ENCODE results near the gene CDH23. TPM values are rescaled to one million over a fixed set of nuclear protein-coding genes. Genes with fewer than 3 reads are reported as not detected.

The CDH23 gene
- total RNA-seq, 1 experiment from 2014 or later = 7.8 TPM

DNA sequence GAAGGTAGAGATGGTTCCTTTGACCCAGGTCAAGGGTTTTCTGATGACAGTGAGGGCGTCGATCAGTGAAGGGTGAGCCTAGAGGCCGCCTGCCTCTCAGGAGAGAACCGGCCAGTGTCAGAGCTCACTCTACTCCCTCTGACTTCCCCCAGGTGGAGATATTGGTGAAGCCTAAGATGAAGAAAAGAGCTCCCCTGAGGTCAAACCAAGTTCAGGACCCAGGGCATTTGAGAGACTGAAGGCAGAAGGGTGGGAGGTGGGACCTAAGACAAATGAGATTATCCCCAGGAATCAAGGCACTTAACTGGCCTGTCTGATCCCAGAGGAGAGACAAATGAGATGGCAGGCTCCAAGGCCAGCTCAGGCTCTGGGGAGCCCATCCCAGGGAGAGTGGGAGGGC lies 104.7 kb downstream of the CDH23 start:
- Histone ChIP-seq H3K79me2 (ENCODE audit: low read depth) (no peaks in the 10 kb centered on the region), H3K4me1 (replicated peaks; ENCODE audit: insufficient read depth) (no peaks in the 10 kb centered on the region), H3F3A (ENCODE audit: insufficient read depth, low read depth) (no peaks in the 10 kb centered on the region), H3K36me3 (ENCODE audit: low read depth) (no peaks in the 10 kb centered on the region), H4K20me1 (ENCODE audit: insufficient read depth) (no peaks in the 10 kb centered on the region), H2AFZ (no peak overlapping the region), H3K4me2 (no peak overlapping the region), H3K4me3 (no peak overlapping the region), H3K9me3 (ENCODE audit: insufficient read depth, low read depth) (no peaks in the 10 kb centered on the region), H3K27ac (no peak overlapping the region), H3K27me3 (ENCODE audit: insufficient read depth, low read depth) (no peaks in the 10 kb centered on the region), H3K9me2 (ENCODE audit: insufficient read depth) (no peaks in the 10 kb centered on the region)
- CTCF ChIA-PET = no interaction called here
- no TSS peak for BruUV-seq (replicated peaks)
- DNase-seq = no peak
- TF ChIP-seq EZH2 (IDR thresholded peaks at IDR 0.05; ENCODE audit: low read depth) (no peak), CTCF (conservative IDR thresholded peaks at IDR 0.05) (no peak)
- POLR2A ChIA-PET (ENCODE audit: unreplicated experiment) = interaction anchor here (0.6 kb wide), 1 partner anchor 831 kb away, joined by 18 read pairs; no protein-coding TSS in a partner anchor
- intact Hi-C loops (cut with micrococcal nuclease; ENCODE audit: unreplicated experiment) = no loop called here

DNA sequence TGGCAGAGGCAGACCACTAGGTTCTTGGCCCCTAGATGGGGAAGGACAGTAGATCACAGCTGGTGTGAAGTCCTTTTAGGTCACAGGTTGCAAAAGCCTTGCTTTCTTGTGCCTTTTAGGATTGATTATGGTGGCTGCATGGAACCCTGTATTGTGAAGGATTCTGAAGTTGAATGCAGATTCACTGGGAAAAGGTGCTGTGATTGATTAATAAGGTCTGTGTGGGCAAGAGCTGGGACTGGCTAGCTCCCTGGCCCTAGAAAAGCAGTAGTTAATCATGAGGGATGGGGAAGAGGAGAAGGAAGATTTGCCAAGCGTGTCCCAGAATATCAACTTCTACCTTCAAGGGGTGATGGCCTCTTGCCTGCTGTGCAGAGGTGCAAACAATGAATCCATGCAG lies 105.5 kb downstream of the CDH23 start:
- no peak overlapping the region for H3K4me3 ChIP-seq
- H3K36me3 ChIP-seq (ENCODE audit: low read depth) = no peaks in the 10 kb centered on the region
- H3F3A ChIP-seq (ENCODE audit: insufficient read depth, low read depth) = no peaks in the 10 kb centered on the region
- DNase-seq = no peak
- no peak overlapping the region for H2AFZ ChIP-seq
- POLR2A ChIA-PET (ENCODE audit: unreplicated experiment) = no interaction called here
- no peaks in the 10 kb centered on the region for H3K9me3 ChIP-seq (ENCODE audit: insufficient read depth, low read depth)
- TF ChIP-seq EZH2 (IDR thresholded peaks at IDR 0.05; ENCODE audit: low read depth) (no peak), CTCF (conservative IDR thresholded peaks at IDR 0.05) (no peak)
- intact Hi-C loops (cut with micrococcal nuclease; ENCODE audit: unreplicated experiment) = no loop called here
- no TSS peak for BruUV-seq (replicated peaks)
- CTCF ChIA-PET = no interaction called here
- no peak overlapping the region for H3K4me2 ChIP-seq
- H3K4me1 ChIP-seq (replicated peaks; ENCODE audit: insufficient read depth) = no peaks in the 10 kb centered on the region
- no peaks in the 10 kb centered on the region for H3K9me2 ChIP-seq (ENCODE audit: insufficient read depth)
- H3K79me2 ChIP-seq (ENCODE audit: low read depth) = no peaks in the 10 kb centered on the region
- H4K20me1 ChIP-seq (ENCODE audit: insufficient read depth) = no peaks in the 10 kb centered on the region
- H3K27ac ChIP-seq = no peak overlapping the region
- H3K27me3 ChIP-seq (ENCODE audit: insufficient read depth, low read depth) = no peaks in the 10 kb centered on the region

DNA sequence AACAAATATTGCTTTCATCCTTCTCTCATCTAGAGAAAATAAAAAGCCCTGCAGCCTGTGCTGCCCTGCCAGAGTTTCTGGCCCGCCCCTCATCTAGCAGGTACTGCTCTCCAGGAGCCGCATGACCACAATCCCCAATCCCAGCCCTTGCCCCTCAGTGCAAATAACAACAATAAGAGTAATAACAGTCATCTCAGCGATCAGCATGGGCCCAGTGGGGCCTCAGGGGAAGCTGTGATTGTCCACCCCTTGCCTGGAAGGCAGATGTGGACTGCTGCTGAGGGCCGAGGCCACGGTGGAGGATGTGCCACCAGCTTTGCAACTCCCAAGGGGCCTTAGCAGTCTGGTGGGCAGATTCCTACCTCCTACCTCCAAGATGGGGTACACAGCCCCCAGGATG lies 106.1 kb downstream of the CDH23 start:
- Histone ChIP-seq H3K4me3 (no peak overlapping the region), H3K27ac (no peak overlapping the region), H3K36me3 (ENCODE audit: low read depth) (no peaks in the 10 kb centered on the region), H3K4me1 (replicated peaks; ENCODE audit: insufficient read depth) (no peaks in the 10 kb centered on the region), H3K9me3 (ENCODE audit: insufficient read depth, low read depth) (no peaks in the 10 kb centered on the region), H3K4me2 (no peak overlapping the region), H2AFZ (no peak overlapping the region), H3K27me3 (ENCODE audit: insufficient read depth, low read depth) (no peaks in the 10 kb centered on the region), H3F3A (ENCODE audit: insufficient read depth, low read depth) (no peaks in the 10 kb centered on the region), H4K20me1 (ENCODE audit: insufficient read depth) (0 out of 2 replicates have a peak, but pooled peaks cover 1% of the 10 kb centered on the region), H3K79me2 (ENCODE audit: low read depth) (no peaks in the 10 kb centered on the region), H3K9me2 (ENCODE audit: insufficient read depth) (no peaks in the 10 kb centered on the region)
- no TSS peak for BruUV-seq (replicated peaks)
- no peak for TF ChIP-seq CTCF (conservative IDR thresholded peaks at IDR 0.05)
- POLR2A ChIA-PET (ENCODE audit: unreplicated experiment) = no interaction called here
- intact Hi-C loops (cut with micrococcal nuclease; ENCODE audit: unreplicated experiment) = no loop called here
- CTCF ChIA-PET = no interaction called here
- DNase-seq = no peak
